GM18907 (cell line): ENCODE results near the gene ZFP64.

Source experiments
- ATAC-seq: cut with Tn5 transposase; IDR thresholded peaks from one replicate; pipeline ENCODE4 v1.9.1; 2021; ENCODE audit warnings: mild to moderate bottlenecking, moderate library complexity; ENCODE audit not compliant: unreplicated experiment

ZFP64 gene

DNA sequence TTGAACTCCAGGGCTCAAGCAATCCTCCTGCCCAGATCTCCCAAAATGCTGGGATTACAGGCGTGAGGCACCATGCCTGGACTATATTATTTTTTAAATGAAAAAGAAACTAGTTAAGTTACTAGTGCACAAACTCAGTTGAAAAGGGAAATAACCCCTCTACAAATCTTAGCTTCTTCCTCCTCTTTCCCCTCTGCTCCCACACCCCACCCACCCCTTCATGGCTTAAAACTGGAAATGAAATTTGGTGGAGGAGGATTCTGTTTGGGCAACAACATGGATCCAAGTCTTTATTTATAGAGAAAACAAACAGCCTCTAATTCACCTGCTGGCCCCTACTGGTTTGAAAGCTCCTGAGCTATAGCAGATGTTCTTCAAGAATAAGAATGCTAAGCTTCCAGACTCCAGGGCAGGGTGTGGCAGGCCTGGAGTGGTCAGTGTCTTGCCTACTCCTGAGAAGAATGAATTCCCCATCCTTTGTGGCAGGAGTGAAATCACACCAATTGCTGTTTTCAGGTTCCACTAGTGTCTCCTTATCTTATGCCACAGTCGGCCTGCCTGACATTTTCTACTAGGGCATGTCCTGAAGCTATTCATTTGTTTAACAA lies 73.5 kb downstream of the ZFP64 start:
- ATAC-seq, result no peak

DNA sequence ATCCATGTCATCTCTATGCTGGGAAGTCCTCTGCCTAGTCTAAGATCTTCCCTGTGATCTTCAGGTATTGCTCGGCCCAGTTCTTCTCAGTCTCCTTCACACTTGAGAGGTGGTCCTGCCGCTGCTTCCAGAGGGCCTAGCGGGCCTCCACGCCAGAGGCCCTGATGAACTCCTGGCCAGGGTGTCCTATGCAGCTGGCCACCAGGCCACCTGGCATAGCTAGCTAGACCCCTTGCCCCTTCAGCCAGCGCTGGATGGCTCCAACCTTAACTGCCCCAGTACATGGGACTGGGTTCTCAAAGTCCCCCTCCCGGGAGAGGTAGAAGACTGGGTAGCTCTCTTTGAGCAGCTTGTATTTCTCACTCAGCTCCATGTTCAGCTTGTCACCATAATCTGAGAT lies 81.1 kb downstream of the ZFP64 start:
- no peak for ATAC-seq

DNA sequence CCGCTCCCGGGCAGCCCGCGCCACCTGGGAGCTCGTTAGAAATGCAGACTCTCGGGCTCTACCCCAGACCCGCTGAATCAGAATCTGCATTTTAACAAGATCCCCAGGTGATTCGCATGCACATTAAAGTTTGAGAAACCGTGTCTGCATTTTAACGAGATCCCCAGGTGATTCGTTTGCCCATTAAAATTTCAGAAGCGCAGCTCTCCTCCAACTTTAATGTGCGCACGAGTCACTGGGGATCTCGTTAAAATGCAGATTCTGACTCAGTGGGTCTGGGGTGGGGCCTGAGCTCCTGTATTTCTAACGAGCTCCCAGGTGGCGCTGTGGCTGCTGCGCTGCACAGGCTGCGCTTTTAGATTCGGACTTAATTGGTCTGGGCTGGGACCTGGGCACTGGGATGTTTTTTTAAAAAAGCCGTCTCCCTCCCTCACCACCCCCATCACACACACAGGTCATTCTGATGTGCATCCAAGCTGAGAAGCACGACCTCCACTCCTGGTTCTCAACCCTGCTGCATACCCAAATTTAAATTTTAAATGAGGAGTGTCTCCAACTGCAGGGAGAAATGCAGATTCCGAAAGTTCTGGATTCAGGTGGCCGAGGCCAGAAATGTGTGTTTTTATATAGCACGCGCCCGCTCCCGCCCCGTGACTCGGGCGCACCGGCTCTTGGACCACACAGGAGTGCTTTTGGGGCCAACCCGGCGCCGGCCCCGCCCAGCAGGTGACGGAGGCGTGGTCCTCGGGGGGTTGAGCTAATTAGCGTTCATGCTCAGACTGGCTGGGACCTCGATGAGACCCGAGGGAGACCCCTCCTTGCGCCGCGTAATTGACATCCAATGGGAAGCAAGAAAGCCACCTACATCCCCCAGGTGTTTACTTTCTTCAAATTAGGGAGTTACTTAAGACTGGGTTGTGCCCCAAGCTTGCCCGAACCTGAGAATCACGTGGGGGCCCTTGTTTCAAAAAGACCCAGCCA lies 85.8 kb downstream of the ZFP64 start:
- ATAC-seq, result no peak

DNA sequence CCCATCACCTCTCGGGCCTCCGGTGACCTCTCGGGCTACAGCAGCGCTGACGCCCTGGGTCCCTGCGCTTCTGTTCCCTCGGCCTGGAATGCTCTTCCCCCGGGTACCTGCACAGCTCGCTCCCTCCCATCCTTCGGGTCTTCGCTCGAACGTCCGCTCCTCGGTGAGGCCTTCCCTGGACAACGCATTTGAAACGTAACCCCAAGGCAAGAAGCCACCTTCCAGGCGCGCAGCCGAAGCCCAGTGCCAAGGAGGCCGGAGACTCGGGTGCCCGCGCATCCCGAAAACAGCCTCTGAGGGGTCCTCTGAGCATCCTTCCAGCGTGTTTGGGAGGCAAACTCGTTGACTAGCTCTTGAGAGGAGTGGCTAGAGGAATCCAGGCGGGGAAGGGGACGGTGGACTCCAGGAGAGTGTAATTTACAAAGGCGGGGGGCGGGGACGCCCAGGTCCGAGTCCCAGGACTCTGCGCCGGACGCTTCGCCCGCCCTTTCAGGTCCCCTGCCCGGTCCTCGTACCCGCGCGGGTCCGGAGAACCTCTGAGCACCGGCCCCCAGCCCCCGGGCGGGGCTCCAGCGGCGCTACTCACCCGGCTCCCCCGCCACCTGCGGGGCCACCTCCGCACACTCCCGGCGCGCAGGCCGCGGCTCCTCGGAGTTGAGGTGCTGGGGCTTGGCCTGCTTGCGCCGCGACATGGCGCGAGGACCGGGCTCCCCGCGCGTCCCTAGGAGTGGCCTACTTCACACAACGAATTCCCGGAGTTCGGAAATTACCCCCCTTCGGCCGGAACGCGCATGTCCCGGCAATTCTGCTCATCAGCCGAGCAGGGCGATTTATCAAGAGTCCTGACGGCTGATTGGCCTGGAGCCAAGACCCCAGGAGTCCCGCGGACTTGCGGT lies 86.8 kb downstream of the ZFP64 start:
- no peak for ATAC-seq

DNA sequence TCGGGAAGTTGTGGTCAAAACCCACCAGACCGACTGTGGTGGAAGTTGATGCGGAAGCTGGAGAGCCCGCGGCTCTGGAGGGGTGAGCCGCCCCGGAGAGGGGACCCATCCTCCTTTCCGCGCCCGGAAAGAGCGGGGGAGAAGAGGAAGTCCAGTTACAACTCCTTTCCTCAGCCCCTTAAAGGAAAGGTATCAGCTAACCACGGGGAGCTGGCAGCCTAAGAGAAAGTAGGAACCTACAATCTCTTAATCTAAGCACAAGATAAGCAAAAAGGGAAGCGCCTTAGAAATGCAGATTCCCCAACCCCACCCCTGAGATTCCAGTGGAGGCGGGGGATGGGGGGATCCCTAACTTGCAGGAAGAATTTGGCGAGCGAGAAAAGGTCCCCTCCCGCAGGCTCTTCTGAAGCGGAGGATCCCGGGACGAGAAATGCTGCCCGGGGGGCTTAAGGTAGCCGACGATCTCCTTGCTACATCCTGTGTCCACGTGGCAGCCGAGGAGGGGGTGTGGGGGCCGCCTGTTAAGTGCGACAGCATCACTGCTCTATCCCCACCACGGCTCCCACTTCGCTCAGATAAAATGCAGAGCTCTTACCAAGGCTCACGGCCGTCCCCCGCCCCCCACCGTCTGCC lies 87.5 kb downstream of the ZFP64 start:
- ATAC-seq, result no peak

DNA sequence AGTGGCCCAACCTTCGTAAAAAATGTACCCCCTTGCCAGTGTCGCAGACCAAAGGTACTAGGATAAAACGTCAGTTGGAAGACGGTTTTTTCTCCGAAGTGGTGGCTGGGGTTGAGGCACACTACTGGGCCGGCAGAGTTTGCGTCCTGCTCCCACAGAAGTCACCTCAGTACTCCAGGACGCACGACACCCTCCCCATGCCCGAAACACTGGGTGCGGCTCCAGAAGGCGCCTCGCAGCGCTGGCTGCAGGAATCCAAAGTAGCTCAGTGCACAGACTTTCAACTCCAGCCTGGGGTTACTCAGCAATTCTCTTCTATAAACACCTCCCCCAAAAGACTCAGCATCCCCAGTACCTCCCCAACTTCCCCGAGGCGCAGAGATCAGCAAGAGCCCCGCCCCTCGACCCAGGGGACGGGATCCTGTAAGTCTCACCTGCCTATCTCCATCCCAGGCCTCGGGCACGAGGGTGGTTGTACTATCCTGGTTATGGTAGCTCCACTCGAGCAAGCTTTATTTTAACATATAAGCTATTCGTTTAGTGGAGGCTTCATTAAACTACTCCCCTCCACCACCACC lies 88.2 kb downstream of the ZFP64 start:
- ATAC-seq, result no peak

DNA sequence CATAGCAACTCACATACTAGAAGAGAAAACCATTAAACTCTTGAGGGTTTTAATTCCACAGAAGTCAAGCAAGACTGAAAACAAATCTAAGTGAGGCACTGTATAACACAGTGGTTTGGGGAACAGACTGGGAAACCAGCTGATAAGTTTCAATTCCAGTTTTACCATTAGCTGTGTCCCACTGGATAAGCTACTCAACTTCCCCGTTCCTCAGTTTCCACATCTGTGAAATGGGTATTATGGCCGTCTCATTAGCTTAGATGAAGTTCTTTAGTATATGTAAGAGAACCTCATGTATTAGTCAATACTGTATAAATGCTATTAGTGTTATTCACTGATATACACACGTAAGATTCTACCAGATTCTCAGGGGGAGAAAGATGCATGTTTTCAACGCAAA lies 89.0 kb downstream of the ZFP64 start:
- ATAC-seq, result no peak

DNA sequence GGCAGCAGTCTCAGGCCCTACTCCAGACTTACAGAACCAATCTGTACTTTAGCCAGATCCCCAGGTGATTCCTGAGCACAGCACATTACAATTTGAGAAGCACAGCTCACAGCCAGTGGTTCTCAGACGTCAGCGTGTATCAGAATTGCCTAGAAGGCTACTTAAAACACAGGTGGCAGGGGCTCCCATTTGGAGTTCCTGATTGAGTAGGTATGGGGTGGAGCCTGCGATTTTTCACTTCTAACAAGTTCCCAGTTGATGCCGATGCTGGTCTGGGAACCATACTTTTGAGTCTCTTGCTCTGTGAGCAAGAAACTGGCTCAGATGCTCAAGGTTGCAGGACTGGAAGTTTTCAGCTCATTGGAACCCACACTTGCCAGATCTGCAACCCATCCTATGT lies 89.5 kb downstream of the ZFP64 start:
- no peak for ATAC-seq
